A549 (cell line): ENCODE results near the gene ERN1. TPM values are rescaled to one million over a fixed set of nuclear protein-coding genes. Genes with fewer than 3 reads are reported as not detected.

Source experiments
- ATAC-seq, 2 experiments: fragments of 200-7000 bp in 1 of 2; fragments of >200 bp in 1 of 2; cut with Nextera tagmentation in 1 of 2; cut with Tn5 transposase in 1 of 2; 3 replicates each; pipeline versions ENCODE4 v1.8.0 to v1.9.1; 2018 to 2020; ENCODE audit warnings: mild to moderate bottlenecking in 1 of 2, moderate library complexity in 1 of 2
- CTCF ChIA-PET: fragments of 300-600 bp; sonication (Branson Sonifier 250); formaldehyde crosslinking; extraction: SDS; loops from one replicate; lab custom pipeline; 2021; ENCODE audit warnings: antibody characterized with exemption, inconsistent platforms; lab: Yijun Ruan, JAX
- POLR2A ChIA-PET: fragments of 350-600 bp; formaldehyde crosslinking; extraction: SDS; loops from one replicate; lab custom pipeline; 2021; ENCODE audit warnings: antibody characterized with exemption, inconsistent platforms; lab: Yijun Ruan, JAX
- DNase-seq, 2 experiments: peaks; one replicate each; pipeline versions ENCODE4 v3.0.0 to v3.0.0-alpha.2; 2011 to 2016; ENCODE audit warnings: low read depth in 1 of 2, low spot score in 1 of 2
- FAIRE-seq: peaks from 2 replicates; lab custom pipeline; 2011; peaks lifted over from hg19 to GRCh38; lab: Jason Lieb, UNC
- H3K27ac ChIP-seq, 2 experiments: fragments of >200 bp; sonication (Bioruptor Twin); formaldehyde crosslinking; 3 replicates each; pipeline ENCODE4 v1.5.1; 2016 to 2017
- H3K4me1 ChIP-seq: fragments of >200 bp; sonication (Bioruptor Twin); formaldehyde crosslinking; 3 replicates; pipeline ENCODE4 v1.6.1; 2016
- H3K4me2 ChIP-seq: fragments of >200 bp; sonication (Bioruptor Twin); formaldehyde crosslinking; 3 replicates; pipeline ENCODE4 v1.6.1; 2016
- H3K4me3 ChIP-seq: fragments of >200 bp; sonication (Bioruptor Twin); formaldehyde crosslinking; 3 replicates; pipeline ENCODE4 v1.5.1; 2016
- H3K9me3 ChIP-seq: fragments of >200 bp; sonication (Bioruptor Twin); formaldehyde crosslinking; 3 replicates; pipeline ENCODE4 v1.6.1; 2016
- ATOH8 ChIP-seq: fragments of 250-450 bp; sonication (Bioruptor Pico); IDR thresholded peaks from 2 replicates; pipeline ENCODE4 v1.5.0; 2020; ENCODE audit warnings: low read depth, mild to moderate bottlenecking, moderate library complexity
- BHLHE40 ChIP-seq: IDR thresholded peaks from 2 replicates; pipeline ENCODE4 v1.6.1; 2012; ENCODE audit warnings: low read depth, low read length, inconsistent platforms
- CBX2 ChIP-seq: fragments of 200-600 bp; sonication (generic); IDR thresholded peaks from 2 replicates; pipeline ENCODE4 v1.6.1; 2016; ENCODE audit warnings: low read depth, mild to moderate bottlenecking, borderline replicate concordance
- CBX8 ChIP-seq: fragments of 200-600 bp; sonication (generic); IDR thresholded peaks from 2 replicates; pipeline ENCODE4 v1.6.1; 2016
- CEBPB ChIP-seq, 2 experiments: fragments of >200 bp in 1 of 2; sonication (Bioruptor Twin) in 1 of 2; formaldehyde crosslinking in 1 of 2; IDR thresholded peaks; 2 replicates each; pipeline ENCODE4 v1.6.1; 2012 to 2016
- CTCF ChIP-seq: fragments of >200 bp; sonication (Bioruptor Twin); formaldehyde crosslinking; IDR thresholded peaks from 3 replicates; pipeline ENCODE4 v1.5.1; 2016
- E2F6 ChIP-seq: IDR thresholded peaks from 2 replicates; pipeline ENCODE4 v1.6.1; 2012; ENCODE audit warnings: low read depth, borderline replicate concordance
- EHF ChIP-seq: fragments of 250-450 bp; sonication (Bioruptor Pico); IDR thresholded peaks from 2 replicates; pipeline ENCODE4 v1.5.0; 2020; ENCODE audit warnings: mild to moderate bottlenecking
- FOSL2 ChIP-seq, 2 experiments: fragments of 450-650 bp in 1 of 2; fragments of >200 bp in 1 of 2; sonication (Bioruptor Twin) in 1 of 2; formaldehyde crosslinking; IDR thresholded peaks; 2 replicates each; pipeline versions ENCODE4 v1.5.0 to v1.6.1; 2016 to 2020; ENCODE audit warnings: mild to moderate bottlenecking in 1 of 2, moderate library complexity in 1 of 2
- HOXB13 ChIP-seq: fragments of 250-450 bp; sonication (Bioruptor Pico); IDR thresholded peaks from 2 replicates; pipeline ENCODE4 v1.5.0; 2020; ENCODE audit warnings: low read depth, mild to moderate bottlenecking, moderate library complexity
- NPAS2 ChIP-seq: fragments of 250-450 bp; sonication (Bioruptor Pico); IDR thresholded peaks from 2 replicates; pipeline ENCODE4 v1.8.0; 2022; ENCODE audit warnings: mild to moderate bottlenecking, moderate library complexity, borderline replicate concordance
- PHF8 ChIP-seq: fragments of 200-600 bp; sonication (generic); IDR thresholded peaks from 2 replicates; pipeline ENCODE4 v1.6.1; 2016; ENCODE audit warnings: low read depth, mild to moderate bottlenecking, antibody characterized with exemption, moderate library complexity, borderline replicate concordance
- RARB ChIP-seq: fragments of 250-450 bp; sonication (Bioruptor Pico); IDR thresholded peaks from 2 replicates; pipeline ENCODE4 v1.8.0; 2021; ENCODE audit warnings: mild to moderate bottlenecking, moderate library complexity
- RCOR1 ChIP-seq: fragments of 150-350 bp; IDR thresholded peaks from 2 replicates; pipeline ENCODE4 v1.6.1; 2014; ENCODE audit warnings: antibody characterized with exemption, low read length, low read depth
- REST ChIP-seq: fragments of 200-600 bp; sonication (generic); IDR thresholded peaks from 2 replicates; pipeline ENCODE4 v1.6.1; 2016; ENCODE audit warnings: antibody characterized with exemption, mild to moderate bottlenecking, moderate library complexity
- TFCP2L1 ChIP-seq: fragments of 250-450 bp; sonication (Bioruptor Pico); IDR thresholded peaks from 2 replicates; pipeline ENCODE4 v1.5.0; 2021; ENCODE audit warnings: mild to moderate bottlenecking
- ZFP36 ChIP-seq: fragments of 450-650 bp; IDR thresholded peaks from 2 replicates; pipeline ENCODE4 v1.6.1; 2014; ENCODE audit warnings: borderline replicate concordance; ENCODE audit not compliant: partially characterized antibody
- ZNF302 ChIP-seq: fragments of 250-450 bp; sonication (Bioruptor Pico); IDR thresholded peaks from 2 replicates; pipeline ENCODE4 v1.9.0; 2021; ENCODE audit warnings: inconsistent platforms, mild to moderate bottlenecking, moderate library complexity
- WGBS: methylation state at CpG from one replicate; pipeline ENCODE4 v1.1.6; 2017; ENCODE audit errors: missing lambda C conversion rate; 5-methylcytosine and 5-hydroxymethylcytosine counted together
- polyA plus RNA-seq, 4 experiments: library from polyadenylated mRNA; depleted of rRNA in 3 of 4; stranded (reverse); fragments of >200 nt; fragmentation: RNase III in 1 of 4; extraction: RNeasy Plus Mini Kit Qiagen cat#74134 plus additional on column Dnase treatment in 1 of 4; gene quantifications; 2 replicates in 3 of 4; 3 replicates in 1 of 4; pipeline ENCODE4 v1.2.3, GENCODE V29; 2011 to 2017

The ERN1 gene
- polyA plus RNA-seq, 2 of the 4 experiments (the other 2 are of a cell fraction): 4.1 to 19.8 TPM

GRCh38 chr17:64153565-64154312 lies 23.8 kb upstream of the ERN1 start:
- WGBS: 74% methylated on average over 3 of the region's 3 CpGs
- no peaks in the 10 kb centered on the region for H3K9me3 ChIP-seq
- H3K27ac ChIP-seq: no peak overlapping the region
- H3K4me1 ChIP-seq: peaks cover 8% of the 10 kb centered on the region; the same call in 1 of the 3 replicates
- H3K4me2 ChIP-seq: no peak overlapping the region
- ChIA-PET POLR2A (interaction anchor here (2.2 kb wide), 1 partner anchor 8 kb away, joined by 9 read pairs; no protein-coding TSS in a partner anchor), CTCF (interaction anchor here (0.8 to 2.7 kb wide), 12 partner anchors 12 to 249 kb away, joined by 3 to 9 read pairs (median 3); no protein-coding TSS in a partner anchor)
- no peak overlapping the region for H3K4me3 ChIP-seq
- DNase-seq (no peak), FAIRE-seq (no peak), ATAC-seq (no peak)
- no peak for TF ChIP-seq ATOH8 (CRISPR knock-in tag)
- TF ChIP-seq E2F6: no peak
- TF ChIP-seq ZNF302 (CRISPR knock-in tag): no peak
- TF ChIP-seq BHLHE40: no peak
- no peak for TF ChIP-seq FOSL2 (IDR thresholded peaks at IDR 0.05)
- TF ChIP-seq FOSL2 (CRISPR knock-in tag; IDR thresholded peaks at IDR 0.05): no peak
- TF ChIP-seq CBX2: no peak
- TF ChIP-seq ZFP36: no peak
- TF ChIP-seq REST: no peak
- no peak for TF ChIP-seq RARB (CRISPR knock-in tag)
- TF ChIP-seq TFCP2L1 (CRISPR knock-in tag): no peak
- no peak for TF ChIP-seq CEBPB (IDR thresholded peaks at IDR 0.05)
- no peak for TF ChIP-seq RCOR1
- no peak for TF ChIP-seq NPAS2 (CRISPR knock-in tag)
- TF ChIP-seq HOXB13 (CRISPR knock-in tag): no peak

- TF ChIP-seq PHF8 (no peak), ATOH8 (CRISPR knock-in tag) (no peak), EHF (no peak), ZNF302 (CRISPR knock-in tag) (no peak), CBX8 (no peak), CTCF (no peak)
- Histone ChIP-seq H3K4me2 (no peak overlapping the region), H3K9me3 (no peaks in the 10 kb centered on the region), H3K4me3 (no peak overlapping the region), H3K27ac (no peak overlapping the region), H3K4me1 (peaks cover 11% of the 10 kb centered on the region; the same call in 2 of the 3 replicates)
- ATAC-seq: no peak
- POLR2A ChIA-PET: no interaction called here
- no peak for FAIRE-seq
- no peak for DNase-seq
- CTCF ChIA-PET: interaction anchor here (0.8 to 1.5 kb wide), 3 partner anchors 19 to 206 kb away, joined by 3 to 8 read pairs (median 3); no protein-coding TSS in a partner anchor
- WGBS: 91% methylated on average over 7 of the region's 7 CpGs
These were observed 22.6 kb upstream of the ERN1 start for GRCh38 chr17:64152428-64153125.
